ENCODE measurements around the gene MYNN.

- TF ChIP-seq, protein P1, sequence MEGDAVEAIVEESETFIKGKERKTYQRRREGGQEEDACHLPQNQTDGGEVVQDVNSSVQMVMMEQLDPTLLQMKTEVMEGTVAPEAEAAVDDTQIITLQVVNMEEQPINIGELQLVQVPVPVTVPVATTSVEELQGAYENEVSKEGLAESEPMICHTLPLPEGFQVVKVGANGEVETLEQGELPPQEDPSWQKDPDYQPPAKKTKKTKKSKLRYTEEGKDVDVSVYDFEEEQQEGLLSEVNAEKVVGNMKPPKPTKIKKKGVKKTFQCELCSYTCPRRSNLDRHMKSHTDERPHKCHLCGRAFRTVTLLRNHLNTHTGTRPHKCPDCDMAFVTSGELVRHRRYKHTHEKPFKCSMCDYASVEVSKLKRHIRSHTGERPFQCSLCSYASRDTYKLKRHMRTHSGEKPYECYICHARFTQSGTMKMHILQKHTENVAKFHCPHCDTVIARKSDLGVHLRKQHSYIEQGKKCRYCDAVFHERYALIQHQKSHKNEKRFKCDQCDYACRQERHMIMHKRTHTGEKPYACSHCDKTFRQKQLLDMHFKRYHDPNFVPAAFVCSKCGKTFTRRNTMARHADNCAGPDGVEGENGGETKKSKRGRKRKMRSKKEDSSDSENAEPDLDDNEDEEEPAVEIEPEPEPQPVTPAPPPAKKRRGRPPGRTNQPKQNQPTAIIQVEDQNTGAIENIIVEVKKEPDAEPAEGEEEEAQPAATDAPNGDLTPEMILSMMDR (IDR thresholded peaks at IDR 0.05; ENCODE audit: low read depth, low read length, missing input control), result no peak
- TF ChIP-seq, protein P2, sequence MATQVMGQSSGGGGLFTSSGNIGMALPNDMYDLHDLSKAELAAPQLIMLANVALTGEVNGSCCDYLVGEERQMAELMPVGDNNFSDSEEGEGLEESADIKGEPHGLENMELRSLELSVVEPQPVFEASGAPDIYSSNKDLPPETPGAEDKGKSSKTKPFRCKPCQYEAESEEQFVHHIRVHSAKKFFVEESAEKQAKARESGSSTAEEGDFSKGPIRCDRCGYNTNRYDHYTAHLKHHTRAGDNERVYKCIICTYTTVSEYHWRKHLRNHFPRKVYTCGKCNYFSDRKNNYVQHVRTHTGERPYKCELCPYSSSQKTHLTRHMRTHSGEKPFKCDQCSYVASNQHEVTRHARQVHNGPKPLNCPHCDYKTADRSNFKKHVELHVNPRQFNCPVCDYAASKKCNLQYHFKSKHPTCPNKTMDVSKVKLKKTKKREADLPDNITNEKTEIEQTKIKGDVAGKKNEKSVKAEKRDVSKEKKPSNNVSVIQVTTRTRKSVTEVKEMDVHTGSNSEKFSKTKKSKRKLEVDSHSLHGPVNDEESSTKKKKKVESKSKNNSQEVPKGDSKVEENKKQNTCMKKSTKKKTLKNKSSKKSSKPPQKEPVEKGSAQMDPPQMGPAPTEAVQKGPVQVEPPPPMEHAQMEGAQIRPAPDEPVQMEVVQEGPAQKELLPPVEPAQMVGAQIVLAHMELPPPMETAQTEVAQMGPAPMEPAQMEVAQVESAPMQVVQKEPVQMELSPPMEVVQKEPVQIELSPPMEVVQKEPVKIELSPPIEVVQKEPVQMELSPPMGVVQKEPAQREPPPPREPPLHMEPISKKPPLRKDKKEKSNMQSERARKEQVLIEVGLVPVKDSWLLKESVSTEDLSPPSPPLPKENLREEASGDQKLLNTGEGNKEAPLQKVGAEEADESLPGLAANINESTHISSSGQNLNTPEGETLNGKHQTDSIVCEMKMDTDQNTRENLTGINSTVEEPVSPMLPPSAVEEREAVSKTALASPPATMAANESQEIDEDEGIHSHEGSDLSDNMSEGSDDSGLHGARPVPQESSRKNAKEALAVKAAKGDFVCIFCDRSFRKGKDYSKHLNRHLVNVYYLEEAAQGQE (IDR thresholded peaks at IDR 0.05), result no peak
- TF ChIP-seq, protein P3, sequence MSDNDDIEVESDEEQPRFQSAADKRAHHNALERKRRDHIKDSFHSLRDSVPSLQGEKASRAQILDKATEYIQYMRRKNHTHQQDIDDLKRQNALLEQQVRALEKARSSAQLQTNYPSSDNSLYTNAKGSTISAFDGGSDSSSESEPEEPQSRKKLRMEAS (IDR thresholded peaks at IDR 0.05), result no peak
- TF ChIP-seq, protein P4, sequence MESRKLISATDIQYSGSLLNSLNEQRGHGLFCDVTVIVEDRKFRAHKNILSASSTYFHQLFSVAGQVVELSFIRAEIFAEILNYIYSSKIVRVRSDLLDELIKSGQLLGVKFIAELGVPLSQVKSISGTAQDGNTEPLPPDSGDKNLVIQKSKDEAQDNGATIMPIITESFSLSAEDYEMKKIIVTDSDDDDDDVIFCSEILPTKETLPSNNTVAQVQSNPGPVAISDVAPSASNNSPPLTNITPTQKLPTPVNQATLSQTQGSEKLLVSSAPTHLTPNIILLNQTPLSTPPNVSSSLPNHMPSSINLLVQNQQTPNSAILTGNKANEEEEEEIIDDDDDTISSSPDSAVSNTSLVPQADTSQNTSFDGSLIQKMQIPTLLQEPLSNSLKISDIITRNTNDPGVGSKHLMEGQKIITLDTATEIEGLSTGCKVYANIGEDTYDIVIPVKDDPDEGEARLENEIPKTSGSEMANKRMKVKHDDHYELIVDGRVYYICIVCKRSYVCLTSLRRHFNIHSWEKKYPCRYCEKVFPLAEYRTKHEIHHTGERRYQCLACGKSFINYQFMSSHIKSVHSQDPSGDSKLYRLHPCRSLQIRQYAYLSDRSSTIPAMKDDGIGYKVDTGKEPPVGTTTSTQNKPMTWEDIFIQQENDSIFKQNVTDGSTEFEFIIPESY (IDR thresholded peaks at IDR 0.05), result no peak
- TF ChIP-seq FOXA1 (IDR thresholded peaks at IDR 0.05), result no peak
- TF ChIP-seq JUND (IDR thresholded peaks at IDR 0.05), result no peak
- TF ChIP-seq YY1 (IDR thresholded peaks at IDR 0.05), result no peak
- TF ChIP-seq TAF1 (conservative IDR thresholded peaks at IDR 0.05), result no peak
- TF ChIP-seq RAD21 (IDR thresholded peaks at IDR 0.05), result no peak
- no peak for TF ChIP-seq HNF4A (conservative IDR thresholded peaks at IDR 0.05)
- no peak for TF ChIP-seq SP1 (IDR thresholded peaks at IDR 0.05)
- no peak for TF ChIP-seq EGR1 (IDR thresholded peaks at IDR 0.05; ENCODE audit: low read depth in 2 of 2)
- no peak for TF ChIP-seq RXRA (IDR thresholded peaks at IDR 0.05)
- TF ChIP-seq ATF3 (IDR thresholded peaks at IDR 0.05), result no peak
Observed at GRCh38 chr3:169739067-169739466, 34.1 kb upstream of the MYNN start.

Data from liver (tissue), 3 donors.